Ascending aorta (tissue), 2 donors: Measurements from ENCODE around the gene PRCP. TPM values are rescaled to one million over a fixed set of nuclear protein-coding genes. Genes with fewer than 3 reads are reported as not detected.

Source experiments
- DNase-seq, 2 donors: peaks; one replicate each; pipeline ENCODE4 v3.0.0-alpha.2; 2019; ENCODE audit warnings: low spot score in 2 of 2
- H3K27ac ChIP-seq, 2 donors: fragments of 200-600 bp; sonication (generic); one replicate each; pipeline ENCODE4 v1.5.1; 2016 to 2017; ENCODE audit warnings: mild to moderate bottlenecking in 1 of 2
- H3K27me3 ChIP-seq: fragments of 200-600 bp; sonication (generic); one replicate; pipeline ENCODE4 v1.5.1; 2017
- H3K36me3 ChIP-seq, 2 donors: fragments of 200-600 bp; sonication (generic); one replicate each; pipeline ENCODE4 v1.5.1; 2016
- H3K4me1 ChIP-seq, 2 donors: fragments of 200-600 bp; sonication (generic); one replicate each; pipeline ENCODE4 v1.5.1; 2016 to 2017; ENCODE audit warnings: mild to moderate bottlenecking in 1 of 2
- H3K4me3 ChIP-seq, 2 donors: fragments of 200-600 bp; sonication (generic); one replicate each; pipeline ENCODE4 v1.5.1; 2016 to 2017; ENCODE audit warnings: mild to moderate bottlenecking in 1 of 2
- H3K9me3 ChIP-seq, 2 donors: fragments of 200-600 bp; sonication (generic); one replicate each; pipeline ENCODE4 v1.5.1; 2016
- CTCF ChIP-seq, 3 experiments: fragments of 200-600 bp in 2 of 3; fragments of 450-650 bp in 1 of 3; sonication (generic) in 2 of 3; IDR thresholded peaks; one replicate each; pipeline ENCODE4 v1.5.1; 2016 to 2019; ENCODE audit warnings: antibody characterized with exemption in 3 of 3, mild to moderate bottlenecking in 1 of 3, moderate library complexity in 1 of 3
- intact Hi-C: fragments of 100-400 bp; cut with DNase I; formaldehyde crosslinking; loops from one replicate; pipeline ENCODE4 v1.15.1; 2023
- total RNA-seq: library from RNA; depleted of rRNA; stranded (reverse); fragments of >200 nt; gene quantifications from one replicate; pipeline ENCODE4 v1.1.0, GENCODE V29; 2016

The PRCP gene
- total RNA-seq, 1 donor from 2014 or later: 151 TPM

- intact Hi-C loops: no loop called here
- H3K27ac ChIP-seq: no peak overlapping the region
- DNase-seq: no peak
- no peaks in the 10 kb centered on the region for H3K4me1 ChIP-seq
- H3K4me3 ChIP-seq: no peak overlapping the region
- H3K9me3 ChIP-seq: no peaks in the 10 kb centered on the region
- no peaks in the 10 kb centered on the region for H3K27me3 ChIP-seq
- TF ChIP-seq CTCF (IDR thresholded peaks at IDR 0.05): no peak
- H3K36me3 ChIP-seq: no peaks in the 10 kb centered on the region
These were observed 9.3 kb downstream of the PRCP start for GRCh38 chr11:82890936-82891335.

- no peaks in the 10 kb centered on the region for H3K9me3 ChIP-seq
- no peaks in the 10 kb centered on the region for H3K4me1 ChIP-seq
- H3K36me3 ChIP-seq: no peaks in the 10 kb centered on the region
- no peak overlapping the region for H3K27ac ChIP-seq
- no peak for DNase-seq
- no peak overlapping the region for H3K4me3 ChIP-seq
- intact Hi-C loops: no loop called here
- no peak for TF ChIP-seq CTCF (IDR thresholded peaks at IDR 0.05)
- no peaks in the 10 kb centered on the region for H3K27me3 ChIP-seq
These were observed 10.3 kb downstream of the PRCP start for GRCh38 chr11:82890002-82890341.

GRCh38 chr11:82889133-82890001 lies 10.9 kb downstream of the PRCP start:
- Histone ChIP-seq H3K27ac (no peak overlapping the region), H3K4me1 (no peaks in the 10 kb centered on the region), H3K27me3 (no peaks in the 10 kb centered on the region), H3K9me3 (no peaks in the 10 kb centered on the region), H3K36me3 (no peaks in the 10 kb centered on the region), H3K4me3 (no peak overlapping the region)
- DNase-seq: no peak
- intact Hi-C loops: no loop called here
- TF ChIP-seq CTCF (IDR thresholded peaks at IDR 0.05): no peak

DNA sequence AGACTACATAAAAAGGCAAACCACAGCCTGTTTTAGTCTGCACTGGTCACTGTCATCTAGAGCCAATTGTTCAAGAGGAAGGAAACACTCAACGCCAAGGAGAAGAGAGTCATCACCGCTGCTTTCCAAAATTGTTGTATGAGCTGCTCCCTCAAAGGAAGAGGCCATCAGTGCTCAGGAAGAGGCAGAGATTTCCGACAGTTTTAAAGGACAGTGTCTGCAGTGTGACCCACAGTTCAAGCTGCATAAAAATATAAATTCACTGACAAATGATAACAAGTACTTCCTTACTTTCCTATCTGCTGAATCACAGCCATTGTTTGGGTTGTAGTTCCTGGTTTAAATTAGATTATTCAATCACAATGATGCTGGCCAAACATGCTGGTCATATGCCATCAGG lies 16.4 kb downstream of the PRCP start:
- no peak overlapping the region for H3K4me3 ChIP-seq
- no peak for TF ChIP-seq CTCF (IDR thresholded peaks at IDR 0.05)
- H3K27ac ChIP-seq: no peak overlapping the region
- no peaks in the 10 kb centered on the region for H3K9me3 ChIP-seq
- no peaks in the 10 kb centered on the region for H3K36me3 ChIP-seq
- no peak for DNase-seq
- no peaks in the 10 kb centered on the region for H3K4me1 ChIP-seq
- intact Hi-C loops: no loop called here
- H3K27me3 ChIP-seq: no peaks in the 10 kb centered on the region

- Histone ChIP-seq H3K9me3 (no peaks in the 10 kb centered on the region), H3K36me3 (no peaks in the 10 kb centered on the region), H3K27ac (no peak overlapping the region), H3K4me1 (no peaks in the 10 kb centered on the region), H3K27me3 (no peaks in the 10 kb centered on the region), H3K4me3 (no peak overlapping the region)
- intact Hi-C loops: no loop called here
- DNase-seq: no peak
- TF ChIP-seq CTCF (IDR thresholded peaks at IDR 0.05): no peak
These were observed 25.3 kb downstream of the PRCP start for GRCh38 chr11:82874646-82875523.
